SH-SY5Y (cell line): ENCODE measurements around the gene CDK3.

ENCODE experiments used
- GATA2 ChIP-seq: IDR thresholded peaks from 2 replicates; pipeline ENCODE4 v1.6.1; 2011; ENCODE audit warnings: mild to moderate bottlenecking, low read depth, low read length
- GATA3 ChIP-seq: IDR thresholded peaks from 2 replicates; pipeline ENCODE4 v1.6.1; 2011; ENCODE audit warnings: low read depth, mild to moderate bottlenecking, low read length, moderate library complexity

DNA sequence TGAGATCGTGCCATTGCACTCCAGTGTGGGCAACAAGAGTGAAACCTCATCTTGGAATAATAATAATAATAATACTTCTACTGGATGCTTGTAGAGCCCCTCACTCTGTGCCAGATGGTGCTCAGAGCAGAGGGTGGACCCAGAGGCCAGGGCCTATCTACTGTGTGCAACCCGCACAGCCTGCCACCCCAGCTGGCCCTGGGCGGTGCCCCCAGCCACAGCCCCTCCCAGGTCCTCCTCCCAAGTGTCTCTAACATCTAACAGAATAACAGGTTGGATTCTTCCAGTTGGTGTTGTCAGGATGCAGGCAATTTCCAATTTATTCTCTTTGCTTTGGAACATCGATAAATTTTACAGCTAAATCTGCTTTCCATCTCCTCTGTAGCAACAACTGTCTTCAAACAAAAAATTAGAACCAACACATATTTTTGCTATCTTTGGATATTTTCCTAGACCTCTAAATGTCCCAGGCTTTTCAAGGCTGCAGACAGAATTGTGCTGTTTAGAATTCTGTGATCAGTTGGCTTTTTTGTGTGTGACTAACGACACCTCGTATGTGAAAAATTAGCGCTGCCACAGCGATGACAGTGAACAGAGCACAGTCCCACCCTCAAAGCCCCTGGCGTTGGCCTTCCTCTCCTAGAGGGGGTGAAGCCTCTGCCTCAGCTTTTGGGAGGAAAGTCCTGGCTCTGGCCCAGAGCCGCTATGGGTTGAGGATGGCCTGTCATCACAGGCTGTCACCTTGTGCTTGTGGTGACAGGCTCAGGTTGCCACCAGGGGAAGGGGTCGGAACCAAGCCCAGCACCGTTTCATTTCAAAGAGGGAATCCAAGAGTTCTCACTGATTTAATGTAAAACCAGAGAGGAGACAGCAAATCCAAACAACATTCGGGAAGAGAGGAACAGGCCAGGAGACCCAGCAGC lies 34.0 kb downstream of the CDK3 start:
- no peak for TF ChIP-seq GATA2
- no peak for TF ChIP-seq GATA3
